Effector memory CD8-positive, alpha-beta T cell (primary cell): Measurements from ENCODE around the gene GPBAR1.
A peak's percentile ranks its signal among the peaks of the same experiment; 100 is the strongest.

Experiments used
- ATAC-seq: fragments of 150-1000 bp; cut with Tn5 transposase; replicated peaks from 2 replicates; pipeline ENCODE4 v1.10.0; 2021; ENCODE audit warnings: mild to moderate bottlenecking, moderate library complexity
- DNase-seq, 3 experiments: peaks; one replicate each; pipeline ENCODE4 v3.0.0; 2021
- H3K27ac Mint-ChIP-seq, 2 donors: one replicate each; pipeline ENCODE4 v1.8.0; 2022; ENCODE audit warnings: mild to moderate bottlenecking in 2 of 2, mixed read lengths in 2 of 2, moderate library complexity in 2 of 2
- H3K27me3 Mint-ChIP-seq, 2 donors: one replicate each; pipeline ENCODE4 v1.8.0; 2022; ENCODE audit warnings: mixed read lengths in 2 of 2
- H3K36me3 Mint-ChIP-seq: one replicate; pipeline ENCODE4 v1.8.0; 2022; ENCODE audit warnings: mild to moderate bottlenecking, moderate library complexity, mixed read lengths; ENCODE audit not compliant: insufficient read depth
- H3K4me1 Mint-ChIP-seq, 2 donors: one replicate each; pipeline ENCODE4 v1.8.0; 2022; ENCODE audit warnings: low read depth in 2 of 2, mixed read lengths in 2 of 2
- H3K4me3 Mint-ChIP-seq, 2 donors: one replicate each; pipeline ENCODE4 v1.8.0; 2022; ENCODE audit warnings: mild to moderate bottlenecking in 2 of 2, mixed read lengths in 2 of 2, moderate library complexity in 2 of 2
- H3K9me3 Mint-ChIP-seq, 2 donors: one replicate each; pipeline ENCODE4 v1.8.0; 2022; ENCODE audit warnings: mixed read lengths in 2 of 2

GPBAR1 gene

DNA sequence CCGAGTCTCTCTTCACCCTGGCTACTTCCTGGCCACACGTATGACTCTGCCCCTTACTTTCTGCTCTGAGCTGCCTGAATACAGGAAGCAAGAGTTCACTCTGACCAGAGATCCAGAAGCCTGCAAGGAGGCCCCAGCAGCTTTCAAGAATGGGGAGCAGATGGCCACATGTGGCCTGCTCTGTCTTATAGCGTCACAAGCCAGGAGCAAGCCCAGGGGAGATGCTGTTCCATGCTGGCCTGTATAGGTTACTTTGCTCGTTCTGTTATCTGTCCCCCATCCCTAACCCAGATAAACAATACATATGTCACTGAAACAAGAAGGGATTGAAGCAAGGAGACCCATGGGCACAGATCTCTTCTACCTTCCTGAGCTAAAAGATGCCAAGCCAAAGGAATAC is 13.8 kb downstream of the GPBAR1 start:
- Mint-ChIP-seq H3K27me3 (no peaks in the 10 kb centered on the region), H3K36me3 (peaks cover 68% of the 10 kb centered on the region), H3K4me1 (peaks cover 43 to 45% of the 10 kb centered on the region in 2 donors), H3K9me3 (no peaks in the 10 kb centered on the region), H3K4me3 (no peak overlapping the region), H3K27ac (peak overlapping the region; percentile 66 to 67)
- ATAC-seq = no peak
- DNase-seq = no peak

DNA sequence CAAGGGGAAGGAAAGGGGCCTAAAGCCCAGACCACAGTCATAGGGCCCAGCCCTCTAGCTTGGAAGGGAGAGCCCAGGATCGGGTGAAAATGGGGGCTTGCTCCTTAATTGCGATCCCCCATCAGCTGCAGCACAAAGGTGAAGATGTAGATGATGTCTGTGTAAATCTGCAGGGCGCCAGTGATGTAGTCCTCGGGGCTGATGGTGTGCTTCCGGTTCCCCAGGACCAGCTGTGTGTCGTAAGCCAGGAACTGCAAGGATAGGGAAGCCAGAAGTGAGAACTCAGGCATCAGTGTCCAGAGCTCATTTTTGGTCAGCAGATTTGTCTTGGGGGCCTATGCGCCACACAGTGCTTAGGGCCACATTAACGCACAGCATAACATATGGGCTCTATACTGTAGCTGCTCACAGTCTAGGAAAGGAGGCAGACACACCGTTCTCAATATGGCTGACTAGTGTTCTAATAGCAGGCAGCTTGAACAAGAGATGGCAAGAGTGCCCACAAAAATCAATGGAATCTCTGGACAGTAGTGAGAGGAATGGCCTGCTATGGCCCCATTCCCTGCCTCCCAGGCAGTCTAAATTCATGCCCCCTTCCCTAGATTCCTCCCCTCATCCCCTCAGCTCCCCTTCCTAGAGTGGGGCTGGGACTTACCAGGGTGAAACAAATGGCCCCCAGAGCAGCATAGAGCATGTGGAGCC is 14.7 kb downstream of the GPBAR1 start:
- ATAC-seq = no peak
- no peak for DNase-seq

DNA sequence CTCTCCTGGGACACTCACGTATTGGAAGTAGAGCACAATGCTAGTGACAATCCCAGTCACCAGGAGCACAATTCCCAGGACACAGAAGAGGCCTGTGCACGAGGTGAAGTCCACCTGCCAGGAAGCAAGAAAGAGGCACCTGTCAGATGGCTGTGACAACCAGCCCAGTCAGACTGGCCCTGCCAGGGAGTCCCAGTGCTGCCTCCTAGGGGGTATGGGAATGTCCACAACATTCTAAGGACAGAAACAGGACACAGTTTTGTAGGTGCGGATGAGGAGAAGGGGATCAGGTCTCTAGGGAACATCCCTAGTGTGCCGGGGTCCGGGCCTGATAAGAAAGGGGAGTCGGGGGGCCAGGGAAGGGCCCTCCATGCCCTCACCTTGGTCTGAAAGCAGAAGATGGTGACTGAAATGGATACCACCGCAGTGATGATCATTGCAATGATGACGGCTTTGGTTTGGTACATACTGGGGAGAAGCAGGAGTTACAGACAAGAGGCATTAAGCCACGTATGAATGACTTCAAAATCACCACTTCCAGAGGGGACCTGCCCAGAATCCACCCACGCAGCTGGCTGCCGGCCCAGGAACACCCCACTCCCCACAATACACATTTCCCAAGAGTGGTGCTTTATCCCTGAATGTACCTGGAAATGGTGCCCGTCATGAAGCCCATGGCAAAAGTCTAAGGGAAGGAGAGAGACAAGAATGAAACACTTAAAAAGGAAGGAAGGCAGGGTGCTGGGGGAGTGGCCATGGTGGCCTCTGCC is 16.4 kb downstream of the GPBAR1 start:
- no peak for DNase-seq
- Mint-ChIP-seq H3K9me3 (no peaks in the 10 kb centered on the region), H3K4me3 (no peak overlapping the region), H3K4me1 (peaks cover 29 to 34% of the 10 kb centered on the region in 2 donors), H3K27ac (peak overlapping the region; percentile 29 to 33), H3K27me3 (no peaks in the 10 kb centered on the region), H3K36me3 (peaks cover 71% of the 10 kb centered on the region)
- ATAC-seq = no peak

More for the DNA sequence above, 14.7 kb downstream of the GPBAR1 start:
- no peak overlapping the region for H3K4me3 Mint-ChIP-seq
- H3K27ac Mint-ChIP-seq = peak overlapping the region in 1 of 2 donors; percentile 67
- H3K4me1 Mint-ChIP-seq = peaks cover 45 to 50% of the 10 kb centered on the region in 2 donors
- no peaks in the 10 kb centered on the region for H3K9me3 Mint-ChIP-seq
- peaks cover 67% of the 10 kb centered on the region for H3K36me3 Mint-ChIP-seq
- no peaks in the 10 kb centered on the region for H3K27me3 Mint-ChIP-seq

DNA sequence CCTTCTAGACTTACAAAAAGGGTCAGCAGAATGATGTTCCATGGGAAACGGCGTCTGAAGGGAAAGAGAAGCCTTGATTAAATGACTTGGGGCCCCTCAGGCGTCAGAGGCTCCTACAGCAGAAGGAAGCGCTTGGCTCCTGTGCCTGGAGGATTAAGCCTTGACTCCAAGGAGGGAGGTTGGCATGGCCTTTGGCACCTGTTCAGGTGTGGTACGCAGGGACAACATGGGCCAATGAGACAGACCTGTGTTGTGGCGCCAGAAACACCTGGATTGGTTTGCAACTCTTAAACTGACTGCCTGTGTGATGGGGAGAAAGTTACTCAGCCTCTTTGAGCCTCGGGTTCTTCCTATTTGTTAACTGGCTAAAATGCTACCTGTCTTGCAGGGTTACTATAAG is 17.1 kb downstream of the GPBAR1 start:
- ATAC-seq = no peak
- no peaks in the 10 kb centered on the region for H3K27me3 Mint-ChIP-seq
- no peak for DNase-seq
- H3K4me3 Mint-ChIP-seq = no peak overlapping the region
- peaks cover 65% of the 10 kb centered on the region for H3K36me3 Mint-ChIP-seq
- H3K9me3 Mint-ChIP-seq = no peaks in the 10 kb centered on the region
- H3K27ac Mint-ChIP-seq = peak overlapping the region; percentile 64 to 83
- peaks cover 27 to 29% of the 10 kb centered on the region in 2 donors for H3K4me1 Mint-ChIP-seq

DNA sequence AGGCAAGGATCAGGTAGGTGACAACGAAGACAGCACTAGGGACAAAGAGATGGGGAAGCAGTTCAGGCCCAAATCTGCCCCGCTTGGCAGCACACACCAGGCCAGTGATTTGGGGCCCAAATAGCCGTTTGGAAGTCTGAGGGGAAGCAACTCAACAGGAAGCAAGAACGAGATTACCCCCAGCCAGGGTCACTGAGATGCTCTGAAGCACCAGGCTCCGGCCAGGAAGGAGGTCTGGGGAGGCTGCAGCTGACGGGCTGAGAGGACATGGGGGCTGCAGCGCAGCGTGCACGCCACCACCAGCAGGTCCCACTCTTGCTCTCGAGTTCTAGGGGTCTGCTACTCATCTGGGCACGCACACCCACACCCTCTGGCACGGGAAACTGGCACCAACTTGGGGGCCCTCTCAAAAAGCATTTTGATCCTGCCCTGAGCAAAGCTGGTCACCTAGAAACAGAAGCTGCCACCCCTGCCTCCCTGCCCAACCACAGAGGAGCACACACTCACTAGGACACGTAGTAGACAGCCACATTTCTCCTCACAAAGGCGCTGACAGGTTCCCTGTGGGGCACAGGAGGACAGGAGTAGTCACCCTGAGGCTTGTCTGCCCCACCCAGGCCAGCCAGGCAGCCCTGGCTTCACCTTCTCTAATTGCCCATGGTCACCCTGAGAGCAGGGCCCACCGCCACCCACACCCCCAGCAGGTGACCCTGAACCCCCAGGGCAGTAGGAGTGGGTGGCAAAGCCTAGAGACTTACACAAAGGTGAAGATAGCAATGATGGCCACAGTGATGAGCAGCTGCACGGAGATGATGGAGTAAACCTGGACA is 17.9 kb downstream of the GPBAR1 start:
- no peaks in the 10 kb centered on the region for H3K9me3 Mint-ChIP-seq
- H3K4me3 Mint-ChIP-seq = no peak overlapping the region
- no peak for ATAC-seq
- H3K36me3 Mint-ChIP-seq = peaks cover 62% of the 10 kb centered on the region
- H3K27ac Mint-ChIP-seq = peak overlapping the region; percentile 83 to 92
- no peaks in the 10 kb centered on the region for H3K27me3 Mint-ChIP-seq
- H3K4me1 Mint-ChIP-seq = peaks cover 29 to 33% of the 10 kb centered on the region in 2 donors
- DNase-seq = no peak

DNA sequence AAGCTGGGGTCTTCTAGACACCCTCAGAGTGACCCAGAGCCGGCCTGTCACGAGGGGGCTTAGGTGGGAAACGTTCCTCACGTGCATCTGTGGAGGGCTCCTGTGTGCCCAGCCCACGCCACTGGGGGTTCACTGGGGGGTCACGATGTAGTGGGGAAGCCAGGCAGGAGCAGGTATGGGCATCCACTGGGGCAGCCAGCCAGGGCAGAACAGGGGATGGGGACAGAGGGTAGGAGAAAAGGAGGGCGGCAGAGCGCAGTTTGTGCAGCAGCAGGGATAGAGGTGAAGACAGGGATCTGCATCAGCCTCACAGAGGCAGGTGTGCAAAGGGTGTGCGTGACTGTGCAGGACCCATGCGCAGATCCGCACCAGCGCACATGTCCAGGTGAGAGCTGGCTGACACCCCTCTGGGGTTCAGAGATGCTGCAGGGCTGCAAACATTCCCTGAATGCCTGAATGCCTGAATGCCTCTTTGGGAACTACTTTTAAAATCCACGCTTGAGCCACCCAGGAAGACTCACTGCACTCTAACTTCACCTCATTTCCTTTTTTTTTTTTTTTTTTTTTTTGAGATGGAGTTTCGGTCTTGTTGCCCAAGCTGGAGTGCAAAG is 19.6 kb downstream of the GPBAR1 start:
- DNase-seq (no peak), ATAC-seq (no peak)
- H3K36me3 Mint-ChIP-seq = peaks cover 61% of the 10 kb centered on the region
- no peaks in the 10 kb centered on the region for H3K27me3 Mint-ChIP-seq
- H3K4me1 Mint-ChIP-seq = peaks cover 37 to 46% of the 10 kb centered on the region in 2 donors
- H3K4me3 Mint-ChIP-seq = no peak overlapping the region
- peak overlapping the region; percentile 83 to 92 for H3K27ac Mint-ChIP-seq
- H3K9me3 Mint-ChIP-seq = no peaks in the 10 kb centered on the region

DNA sequence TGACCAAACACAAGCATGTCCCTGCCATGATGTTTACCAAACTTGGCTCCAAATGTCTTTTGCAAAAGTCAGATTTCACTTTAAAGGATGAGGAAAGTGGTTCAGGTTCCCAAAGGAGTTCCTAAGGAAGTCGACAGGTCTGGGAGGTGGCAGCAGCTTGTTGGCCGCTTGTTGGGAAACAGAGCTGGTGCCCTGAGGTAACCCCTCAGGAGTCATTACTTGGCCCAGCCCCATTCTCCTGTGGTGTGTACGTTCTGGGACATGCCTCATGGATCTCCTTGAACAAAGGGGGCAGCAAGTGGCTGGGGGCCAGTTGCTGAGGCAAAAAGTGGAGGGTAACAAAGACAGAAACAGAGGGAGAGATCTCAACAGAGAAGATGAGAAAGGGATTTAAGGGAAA is 20.6 kb downstream of the GPBAR1 start:
- peaks cover 58% of the 10 kb centered on the region for H3K36me3 Mint-ChIP-seq
- no peak overlapping the region for H3K4me3 Mint-ChIP-seq
- peak overlapping the region; percentile 84 to 99 for H3K27ac Mint-ChIP-seq
- H3K9me3 Mint-ChIP-seq = no peaks in the 10 kb centered on the region
- DNase-seq = no peak
- ATAC-seq = no peak
- H3K27me3 Mint-ChIP-seq = no peaks in the 10 kb centered on the region
- peaks cover 48 to 56% of the 10 kb centered on the region in 2 donors for H3K4me1 Mint-ChIP-seq

DNA sequence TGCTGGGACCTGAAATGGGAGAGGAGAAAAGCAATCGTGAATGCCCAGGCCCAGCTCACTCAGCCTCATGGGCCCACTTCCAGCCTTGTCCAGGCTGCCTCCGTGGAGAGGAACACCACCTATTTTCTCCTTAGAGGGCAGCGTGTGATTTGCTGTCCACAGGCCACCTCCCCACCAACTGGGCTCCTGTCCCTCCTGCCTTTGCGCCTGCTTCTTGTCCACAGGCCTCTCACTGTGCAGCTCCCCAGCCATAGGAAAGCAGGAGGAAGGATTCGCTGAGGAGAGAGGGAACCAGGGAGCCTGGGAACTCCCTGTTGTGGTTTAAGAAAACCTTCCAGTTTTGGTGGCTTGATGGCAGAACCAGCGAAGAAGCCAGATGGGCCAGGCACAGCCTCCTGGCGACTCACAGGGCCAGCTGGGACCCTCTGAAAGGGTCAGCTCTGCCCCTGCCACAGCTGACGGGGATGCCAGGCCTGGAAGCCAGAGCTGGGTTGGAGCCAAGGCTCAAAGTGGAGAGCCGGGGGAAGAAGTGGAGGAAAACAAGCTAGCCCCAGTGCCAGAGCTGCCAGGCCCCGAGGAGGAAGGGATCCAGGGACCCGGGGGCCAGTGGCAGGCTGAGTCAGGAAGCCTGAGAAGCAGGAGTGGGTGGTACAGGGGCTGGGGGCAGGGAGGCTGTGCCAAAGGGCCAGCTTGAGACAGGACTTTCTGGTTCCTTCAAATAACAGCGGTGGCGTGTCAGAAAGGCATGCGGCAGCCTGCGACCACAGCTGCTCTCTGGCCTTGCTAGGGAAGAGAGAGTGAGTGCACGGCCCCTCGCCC is 21.6 kb downstream of the GPBAR1 start:
- no peak for ATAC-seq
- peaks cover 58% of the 10 kb centered on the region for H3K36me3 Mint-ChIP-seq
- peak overlapping the region in 1 of 2 donors; percentile 63 for H3K4me3 Mint-ChIP-seq
- peak overlapping the region; percentile 78 to 99 for H3K27ac Mint-ChIP-seq
- H3K4me1 Mint-ChIP-seq = peaks cover 50 to 60% of the 10 kb centered on the region in 2 donors
- H3K27me3 Mint-ChIP-seq = no peaks in the 10 kb centered on the region
- DNase-seq = no peak
- H3K9me3 Mint-ChIP-seq = no peaks in the 10 kb centered on the region

DNA sequence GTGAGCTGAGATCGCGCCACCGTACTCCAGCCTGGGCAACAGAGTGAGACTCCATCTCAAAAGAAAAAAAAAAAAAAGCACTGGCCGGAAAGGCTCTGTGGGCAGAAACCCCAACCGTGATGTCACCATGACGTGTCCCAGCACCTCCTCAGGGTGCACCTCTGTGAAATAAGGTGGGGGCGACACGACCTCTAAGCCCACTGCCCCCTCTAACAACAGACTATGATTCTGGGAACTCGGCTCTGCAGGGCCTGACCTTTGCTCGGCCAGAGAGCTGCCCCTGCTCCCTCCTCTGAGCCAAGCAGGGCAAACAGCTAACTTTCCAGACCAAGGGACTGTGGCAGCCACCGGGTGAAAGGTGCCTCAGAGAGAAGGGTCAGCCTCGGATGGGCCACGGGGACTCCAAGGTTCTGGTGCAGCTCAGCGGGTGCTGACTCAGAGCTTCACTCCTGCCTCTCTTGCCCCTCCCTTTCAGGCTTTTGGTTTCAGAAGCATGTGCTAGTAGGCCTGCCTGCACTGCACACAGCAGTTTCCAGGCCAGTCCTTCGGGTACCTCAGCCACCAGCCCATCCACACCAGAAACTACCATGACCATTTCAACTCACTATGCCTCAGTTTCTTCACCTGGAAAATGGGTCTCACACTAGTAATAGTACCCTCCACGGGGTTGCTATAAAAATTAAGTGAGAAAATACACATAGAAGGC is 23.4 kb downstream of the GPBAR1 start:
- H3K27ac Mint-ChIP-seq = peak overlapping the region; percentile 99
- peaks cover 53% of the 10 kb centered on the region for H3K36me3 Mint-ChIP-seq
- DNase-seq = peak; percentile 54 to 59 (median 58)
- peak; percentile 39 for ATAC-seq
- H3K4me3 Mint-ChIP-seq = peak overlapping the region; percentile 91
- H3K9me3 Mint-ChIP-seq = no peaks in the 10 kb centered on the region
- peaks cover 63 to 74% of the 10 kb centered on the region in 2 donors for H3K4me1 Mint-ChIP-seq
- no peaks in the 10 kb centered on the region for H3K27me3 Mint-ChIP-seq

DNA sequence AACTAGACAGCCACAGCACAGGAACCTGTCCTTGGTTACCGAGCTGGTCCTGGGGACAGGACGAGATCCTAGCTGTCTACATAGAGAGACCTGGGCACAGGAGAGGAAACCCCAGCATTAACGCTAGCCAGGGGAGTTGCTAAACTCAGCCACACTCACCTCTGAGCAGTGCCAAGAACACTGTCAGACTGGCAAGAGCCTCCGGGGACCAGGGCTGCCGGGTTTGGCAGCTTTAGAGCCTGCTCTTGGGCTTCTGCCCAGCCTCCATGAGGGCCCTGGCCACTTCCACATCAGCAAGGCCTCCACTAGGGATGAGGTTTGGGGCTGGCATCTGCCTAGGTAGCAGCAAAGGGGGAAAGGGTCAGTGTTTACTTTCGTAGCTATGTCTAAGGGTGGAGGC is 24.8 kb downstream of the GPBAR1 start:
- peaks cover 64 to 77% of the 10 kb centered on the region in 2 donors for H3K4me1 Mint-ChIP-seq
- peaks cover 44% of the 10 kb centered on the region for H3K36me3 Mint-ChIP-seq
- DNase-seq = peak; percentile 20 to 48 (median 33)
- H3K9me3 Mint-ChIP-seq = no peaks in the 10 kb centered on the region
- H3K27me3 Mint-ChIP-seq = no peaks in the 10 kb centered on the region
- H3K27ac Mint-ChIP-seq = peak overlapping the region; percentile 99
- H3K4me3 Mint-ChIP-seq = peak overlapping the region; percentile 91
- peak; percentile 14 for ATAC-seq

DNA sequence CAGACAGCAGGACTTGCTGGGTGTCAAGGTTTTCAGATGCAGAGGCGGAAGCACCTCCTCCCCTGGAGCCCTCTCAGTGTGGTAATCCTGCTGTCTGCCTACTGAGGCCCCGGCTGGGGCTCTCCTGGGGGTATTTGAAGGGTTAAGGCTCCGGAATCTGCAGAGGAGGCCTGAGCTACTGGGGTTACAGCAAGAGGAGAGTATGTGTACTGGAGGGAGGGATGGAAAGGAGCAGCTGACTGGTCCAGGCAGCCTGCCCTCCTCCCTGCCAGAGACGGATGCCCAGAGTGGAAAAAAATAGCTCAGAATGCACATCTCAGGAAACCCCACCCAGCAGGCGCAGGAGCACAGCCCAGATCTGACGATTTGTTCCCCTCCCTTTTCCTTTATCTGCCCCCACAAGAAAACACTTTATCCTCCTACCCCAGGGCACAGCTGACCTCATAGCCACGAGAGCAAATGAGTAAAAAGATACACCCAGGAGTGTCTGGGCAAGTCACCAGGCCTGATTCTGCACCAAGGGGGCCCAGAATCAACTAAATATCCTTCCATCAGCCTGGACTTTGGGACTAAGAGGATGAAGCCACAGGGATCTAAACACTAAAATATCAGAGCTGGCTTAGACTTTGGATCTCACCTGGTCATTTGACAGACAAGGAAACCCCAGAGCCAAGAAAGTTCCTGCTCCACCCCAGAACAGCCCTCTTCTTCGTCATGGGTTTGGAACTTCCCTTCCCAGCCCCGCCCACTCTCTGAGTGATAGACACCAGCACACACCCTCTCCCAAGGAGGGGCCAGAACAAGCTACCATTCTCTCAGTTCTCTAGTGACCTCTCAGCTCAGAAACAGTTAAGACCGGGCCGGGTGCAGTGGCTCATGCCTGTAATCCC is 26.0 kb downstream of the GPBAR1 start:
- Mint-ChIP-seq H3K4me3 (peak overlapping the region; percentile 91), H3K36me3 (peaks cover 37% of the 10 kb centered on the region), H3K27me3 (no peaks in the 10 kb centered on the region), H3K9me3 (no peaks in the 10 kb centered on the region), H3K27ac (peak overlapping the region; percentile 99), H3K4me1 (peaks cover 76 to 89% of the 10 kb centered on the region in 2 donors)
- peak; percentile 77 to 85 (median 80) for DNase-seq
- peak; percentile 70 for ATAC-seq
